Motor neuron (in vitro differentiated cells): ENCODE results near the gene PC. TPM values are rescaled to one million over a fixed set of nuclear protein-coding genes. Genes with fewer than 3 reads are reported as not detected.
A peak's percentile ranks its signal among the peaks of the same experiment; 100 is the strongest.

ENCODE experiments used
- ATAC-seq, 8 experiments: fragments of 200-7000 bp; cut with Tn5 transposase; replicated peaks in 6 of 8; 2 replicates each; pipeline ENCODE4 v1.8.0; 2021; ENCODE audit warnings: mild to moderate bottlenecking in 8 of 8, moderate library complexity in 8 of 8
- H3K27ac ChIP-seq, 2 donors: fragments of 250-450 bp; sonication (Bioruptor Pico); 2 replicates each; pipeline ENCODE4 v1.9.0; 2021; ENCODE audit warnings: antibody characterized with exemption in 2 of 2, mild to moderate bottlenecking in 2 of 2, moderate library complexity in 1 of 2
- H3K4me1 ChIP-seq, 2 donors: fragments of 250-450 bp; sonication (Bioruptor Pico); replicated peaks in 1 of 2; 2 replicates each; pipeline ENCODE4 v1.6.1; 2021; ENCODE audit warnings: antibody characterized with exemption in 2 of 2, mild to moderate bottlenecking in 2 of 2, moderate library complexity in 1 of 2
- H3K4me3 ChIP-seq, 5 donors: fragments of 250-450 bp; sonication (Bioruptor Pico); 2 replicates each; pipeline ENCODE4 v1.9.0; 2021; ENCODE audit warnings: antibody characterized with exemption in 5 of 5, mild to moderate bottlenecking in 5 of 5, moderate library complexity in 4 of 5
- WGBS, 10 experiments: fragments of 450-650 bp; shearing (Covaris generic); methylation state at CpG; one replicate each; pipeline ENCODE4 v1.0.0; 2022; 5-methylcytosine and 5-hydroxymethylcytosine counted together
- in situ Hi-C, 9 experiments: fragments of 400-800 bp; cut with MboI; loops; one replicate each; pipeline ENCODE4 v1.15.0; 2021; ENCODE audit warnings: low sequenced_read_pairs in 9 of 9, low pct_unique_long_range_greater_than_20kb in 2 of 9; ENCODE audit not compliant: unreplicated experiment in 9 of 9
- total RNA-seq, 8 experiments: library from RNA; unstranded; fragments of 300-600 nt; gene quantifications; 2 replicates each; pipeline versions ENCODE4 v1.2.3 to v1.2.4, GENCODE V29; 2022

The PC gene
- total RNA-seq, 8 experiments from 2014 or later = 8.7 to 31.9 (median 20.0) TPM

DNA sequence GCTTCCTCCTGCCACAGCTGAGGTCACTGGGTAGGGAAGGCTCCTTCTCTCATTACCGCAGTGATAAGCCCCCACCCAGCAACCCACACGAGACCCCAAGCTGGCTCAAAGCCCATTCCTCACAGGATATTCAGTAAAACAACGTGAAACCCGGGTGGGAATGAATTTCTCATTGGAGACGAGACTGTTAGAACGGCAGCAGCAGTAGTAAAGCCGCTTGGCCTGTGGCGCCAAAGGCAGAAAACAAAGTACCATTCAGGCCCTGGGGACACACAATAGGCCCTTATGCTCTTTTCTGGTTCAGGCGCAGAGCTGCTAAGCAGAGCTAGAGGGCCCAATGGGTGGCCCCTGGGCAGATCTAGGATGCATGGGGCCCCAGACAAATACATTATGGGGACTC is 45.3 kb downstream of the PC start:
- 31 to 60% (median 38%) methylated on average over 1 to 8 of the region's 9 CpGs; no CpG with 5 or more reads in 5 of the 10 experiments for whole genome bisulfite sequencing, 10 experiments
- peak overlapping the region in 1 of 2 donors; percentile 9 for H3K27ac ChIP-seq
- ATAC-seq = peak in 5 of 8 experiments; percentile 43 to 75 (median 69)
- no peak overlapping the region for H3K4me3 ChIP-seq
- in situ Hi-C loops = no loop called here
- H3K4me1 ChIP-seq = peaks cover 10 to 26% of the 10 kb centered on the region in 2 donors

DNA sequence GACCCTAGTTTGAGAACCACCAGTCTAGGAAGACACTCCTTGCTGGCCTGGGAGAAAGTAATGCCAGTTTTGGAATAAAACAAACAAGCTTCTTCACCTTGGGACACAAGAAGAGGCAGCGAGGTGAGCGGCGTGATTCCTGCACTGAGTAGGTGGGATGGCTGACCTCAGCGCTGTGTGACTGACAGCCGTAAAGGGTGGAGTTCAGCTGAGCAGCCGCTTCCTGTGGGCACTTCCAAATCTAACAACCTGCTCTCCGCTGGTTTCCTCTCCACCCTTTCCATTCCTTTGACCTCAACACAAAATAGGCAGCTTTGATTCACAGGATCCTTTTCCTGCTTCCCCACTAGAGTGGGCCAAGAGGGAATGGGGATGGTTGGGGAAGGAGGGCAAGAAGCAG is 45.8 kb downstream of the PC start:
- H3K4me3 ChIP-seq = no peak overlapping the region
- peaks cover 10 to 30% of the 10 kb centered on the region in 2 donors for H3K4me1 ChIP-seq
- in situ Hi-C loops = no loop called here
- H3K27ac ChIP-seq = peak overlapping the region in 1 of 2 donors; percentile 9
- WGBS, 10 experiments = 79 to 96% (median 86%) methylated on average over 3 to 7 of the region's 7 CpGs; no CpG with 5 or more reads in 4 of the 10 experiments
- ATAC-seq = no peak

DNA sequence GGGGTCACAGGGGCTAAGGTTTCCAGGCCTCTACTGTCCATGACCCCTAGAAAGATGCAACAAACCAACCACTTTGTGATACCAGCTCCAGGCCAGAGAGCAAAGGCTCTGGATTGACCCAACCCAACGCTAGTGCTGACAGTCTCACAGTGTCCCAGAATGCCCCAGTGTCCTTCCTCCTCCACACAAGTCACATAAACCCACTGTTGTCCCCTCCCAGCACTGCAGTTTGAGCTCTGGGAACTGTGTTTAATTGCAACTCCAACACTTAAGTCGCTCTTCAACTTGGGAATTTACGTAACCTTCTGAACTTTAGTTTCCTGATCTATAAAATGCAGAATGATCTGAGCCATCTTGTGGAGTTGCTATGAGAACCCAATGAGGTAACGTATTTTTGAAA is 47.5 kb downstream of the PC start:
- in situ Hi-C loops = no loop called here
- Histone ChIP-seq H3K4me3 (no peak overlapping the region), H3K4me1 (peaks cover 10 to 27% of the 10 kb centered on the region in 2 donors), H3K27ac (no peak overlapping the region)
- ATAC-seq = no peak
- WGBS, 10 experiments = 80 to 100% (median 94%) methylated on average over 1 to 4 of the region's 4 CpGs; no CpG with 5 or more reads in 2 of the 10 experiments

DNA sequence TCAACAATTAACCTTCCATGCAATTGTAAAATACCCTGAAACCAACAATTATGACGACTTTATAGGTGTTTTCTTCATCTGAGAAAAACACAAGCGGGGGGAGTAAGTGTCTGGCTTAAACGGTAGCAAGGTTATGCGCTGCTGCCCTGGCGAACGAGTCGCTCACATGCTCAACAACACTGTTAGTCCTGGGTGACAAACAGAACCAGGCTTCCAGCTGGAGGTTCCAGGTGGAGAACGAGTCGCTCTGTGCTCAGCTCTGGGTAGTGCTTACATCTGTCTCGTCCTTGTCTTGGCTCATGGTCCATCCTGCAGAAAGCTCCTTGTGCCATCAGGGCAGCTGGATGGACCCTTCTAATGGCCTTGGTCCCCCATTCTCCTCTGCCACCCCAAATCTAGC is 48.2 kb downstream of the PC start:
- WGBS, 10 experiments = 81 to 100% (median 93%) methylated on average over 1 to 8 of the region's 10 CpGs; no CpG with 5 or more reads in 2 of the 10 experiments
- ATAC-seq = no peak
- no peak overlapping the region for H3K27ac ChIP-seq

DNA sequence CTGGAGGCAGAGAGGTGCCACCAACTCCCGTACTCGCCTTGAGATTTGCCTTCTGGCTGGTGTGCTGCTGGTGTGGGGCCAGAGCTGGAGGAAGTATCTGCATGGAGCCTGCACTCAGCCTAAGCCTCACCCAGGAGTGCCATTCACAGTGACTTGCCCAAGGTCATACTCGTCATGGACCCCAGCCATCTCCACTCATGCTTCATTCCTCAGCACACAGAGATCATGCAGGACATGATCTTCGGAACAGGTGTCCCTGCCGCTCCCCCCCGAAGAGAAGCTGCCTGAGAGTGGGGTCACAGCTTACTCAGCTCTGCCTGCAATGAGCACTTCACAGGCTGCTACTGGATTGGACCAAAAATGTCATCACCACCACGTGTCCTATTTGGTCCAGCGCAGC is 49.0 kb downstream of the PC start:
- ATAC-seq = no peak
- no peak overlapping the region for H3K27ac ChIP-seq
- no peak overlapping the region for H3K4me3 ChIP-seq
- in situ Hi-C loops = no loop called here
- 78 to 100% (median 100%) methylated on average over 2 to 5 of the region's 8 CpGs; no CpG with 5 or more reads in 5 of the 10 experiments for WGBS, 10 experiments
- H3K4me1 ChIP-seq = peaks cover 10 to 26% of the 10 kb centered on the region in 2 donors

More for the DNA sequence above, 48.2 kb downstream of the PC start:
- H3K4me3 ChIP-seq = no peak overlapping the region
- H3K4me1 ChIP-seq = peaks cover 10 to 26% of the 10 kb centered on the region in 2 donors
- in situ Hi-C loops = no loop called here

DNA sequence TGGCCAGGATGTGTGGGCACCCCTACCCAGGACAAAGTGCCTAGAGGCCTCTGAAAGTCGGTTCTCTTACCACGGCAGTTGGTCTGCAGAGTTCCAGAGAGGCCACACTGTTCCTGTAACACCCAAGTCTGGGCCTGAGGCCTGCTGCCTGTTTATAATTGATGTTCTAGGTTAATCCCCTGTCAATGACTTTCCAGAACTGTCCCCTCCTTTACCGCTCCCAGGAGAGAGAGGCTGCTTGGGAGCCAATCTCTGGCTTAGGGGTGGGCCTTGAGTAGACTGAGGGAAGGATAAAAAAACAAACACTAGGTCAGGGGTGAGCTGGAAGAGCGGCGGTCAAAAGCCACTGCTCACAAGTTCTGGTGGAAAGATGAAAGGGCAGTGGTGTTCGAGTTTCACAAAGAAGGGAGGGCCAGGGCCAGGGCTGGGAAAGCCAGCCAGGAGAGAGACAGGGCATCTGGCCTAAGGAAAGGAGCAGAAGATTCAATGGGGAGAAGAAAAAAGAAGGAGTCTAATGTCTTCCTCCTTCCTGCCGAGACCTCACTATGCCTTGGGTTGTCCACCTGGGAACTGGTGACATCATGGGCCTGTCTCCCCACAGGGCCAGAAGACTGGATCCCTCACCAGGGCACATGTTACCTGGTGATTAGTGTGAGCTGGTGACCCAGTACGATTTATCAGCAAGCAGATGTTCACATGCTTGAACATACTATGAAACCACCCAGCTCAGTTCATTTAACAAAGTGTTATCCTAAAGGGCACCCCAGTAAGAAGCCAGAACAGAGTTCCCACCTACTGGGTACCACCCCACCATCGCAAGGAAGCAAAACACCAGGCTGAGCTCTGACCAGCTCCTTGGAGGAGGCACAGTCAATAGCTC is 50.2 kb downstream of the PC start:
- peak in 3 of 8 experiments; percentile 24 to 36 (median 26) for ATAC-seq
- in situ Hi-C loops = no loop called here
- WGBS, 10 experiments = 50 to 100% (median 70%) methylated on average over 1 to 7 of the region's 9 CpGs; no CpG with 5 or more reads in 2 of the 10 experiments
- no peak overlapping the region for H3K27ac ChIP-seq
- H3K4me3 ChIP-seq = no peak overlapping the region
- peaks cover 8 to 19% of the 10 kb centered on the region in 2 donors for H3K4me1 ChIP-seq

DNA sequence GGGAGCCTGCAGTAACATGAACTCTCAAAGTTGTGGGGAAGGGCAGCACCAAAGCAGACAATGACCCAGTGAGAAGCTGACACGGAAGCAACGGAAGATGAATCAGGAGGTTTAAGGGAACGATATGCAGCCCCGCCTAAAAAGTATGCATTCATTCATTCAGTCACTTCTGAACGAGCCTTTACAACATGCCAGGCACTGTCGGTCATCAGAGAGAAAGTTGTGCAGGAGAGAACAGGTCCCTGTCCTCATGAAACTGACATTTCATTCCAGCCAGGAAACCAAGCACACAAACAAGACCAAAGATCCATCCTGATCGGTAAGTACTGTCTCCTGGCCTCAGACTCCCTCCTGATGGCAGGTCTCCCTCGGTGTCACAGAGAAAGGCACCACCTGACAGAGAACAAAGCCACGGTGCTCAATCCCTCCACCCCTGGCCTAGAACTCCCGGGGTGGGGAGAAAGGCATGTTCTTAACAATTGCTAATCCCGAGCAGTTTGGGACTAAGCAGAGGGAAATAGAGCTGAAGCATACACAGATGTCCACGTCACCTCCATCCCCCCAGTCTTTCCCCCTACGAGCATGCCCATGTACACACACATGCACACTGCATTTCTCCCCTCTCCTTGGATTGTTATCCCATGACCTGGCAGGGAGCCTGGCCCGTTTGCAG is 52.0 kb downstream of the PC start:
- peaks cover 3 to 9% of the 10 kb centered on the region in 2 donors for H3K4me1 ChIP-seq
- peak in 5 of 8 experiments; percentile 18 to 94 (median 93) for ATAC-seq
- no peak overlapping the region for H3K4me3 ChIP-seq
- WGBS, 10 experiments = 0 to 67% (median 20%) methylated on average over 1 to 10 of the region's 14 CpGs; no CpG with 5 or more reads in 1 of the 10 experiments
- H3K27ac ChIP-seq = no peak overlapping the region
- in situ Hi-C loops = no loop called here

DNA sequence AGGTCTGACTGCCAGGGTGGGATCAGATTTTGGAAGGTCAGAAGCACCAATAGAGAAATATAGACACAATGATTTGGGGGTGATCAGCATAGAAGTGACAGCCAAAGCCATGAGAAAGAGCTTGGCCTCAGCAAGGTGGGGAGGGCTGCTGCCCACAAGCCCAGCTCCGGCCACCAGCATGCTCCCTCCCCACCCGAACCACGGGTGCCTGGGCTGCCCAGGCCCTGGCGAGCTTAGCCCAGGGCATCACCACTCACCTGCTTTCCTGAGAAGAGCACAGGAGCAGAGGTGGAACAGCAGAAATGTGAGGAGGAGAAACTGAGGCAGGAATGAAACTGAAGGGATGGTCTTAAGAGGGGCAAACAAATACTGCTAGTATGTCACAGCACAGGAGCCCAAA is 52.6 kb downstream of the PC start:
- Histone ChIP-seq H3K4me3 (no peak overlapping the region), H3K4me1 (peaks cover 3 to 9% of the 10 kb centered on the region in 2 donors), H3K27ac (no peak overlapping the region)
- WGBS, 10 experiments = 38 to 83% (median 80%) methylated on average over 1 to 4 of the region's 4 CpGs; no CpG with 5 or more reads in 7 of the 10 experiments
- in situ Hi-C loops = no loop called here
- no peak for ATAC-seq

DNA sequence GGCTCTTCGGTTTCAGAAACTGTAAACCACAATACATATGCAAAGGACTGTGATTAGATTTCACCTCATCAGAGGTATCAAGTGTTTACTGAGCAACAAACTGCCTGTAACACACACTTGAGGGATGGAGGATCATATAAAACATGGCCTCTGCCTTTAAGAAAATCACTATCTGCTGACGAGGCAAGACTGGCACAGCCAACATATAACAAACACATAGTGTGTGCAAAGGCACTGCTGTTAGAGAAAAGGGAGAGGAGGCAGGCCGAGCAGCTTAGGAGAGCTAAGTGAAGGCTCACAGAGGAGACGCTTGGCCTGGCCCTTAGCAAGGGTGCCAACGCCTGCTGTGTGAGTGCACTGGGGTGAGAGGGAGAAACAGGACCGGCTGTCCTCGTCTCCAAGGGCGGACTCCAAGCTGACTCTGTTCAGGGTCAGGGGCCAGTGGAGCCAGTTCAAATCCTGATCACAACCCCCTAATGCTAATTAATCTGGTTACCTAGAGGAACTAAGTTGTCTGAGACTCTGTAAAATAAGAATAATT is 53.1 kb downstream of the PC start:
- WGBS, 10 experiments = 77 to 90% (median 80%) methylated on average over 1 to 8 of the region's 8 CpGs; no CpG with 5 or more reads in 3 of the 10 experiments
- ATAC-seq = peak in 1 of 8 experiments; percentile 7
- Histone ChIP-seq H3K4me3 (no peak overlapping the region), H3K27ac (no peak overlapping the region), H3K4me1 (peaks cover 3 to 9% of the 10 kb centered on the region in 2 donors)
- in situ Hi-C loops = no loop called here

DNA sequence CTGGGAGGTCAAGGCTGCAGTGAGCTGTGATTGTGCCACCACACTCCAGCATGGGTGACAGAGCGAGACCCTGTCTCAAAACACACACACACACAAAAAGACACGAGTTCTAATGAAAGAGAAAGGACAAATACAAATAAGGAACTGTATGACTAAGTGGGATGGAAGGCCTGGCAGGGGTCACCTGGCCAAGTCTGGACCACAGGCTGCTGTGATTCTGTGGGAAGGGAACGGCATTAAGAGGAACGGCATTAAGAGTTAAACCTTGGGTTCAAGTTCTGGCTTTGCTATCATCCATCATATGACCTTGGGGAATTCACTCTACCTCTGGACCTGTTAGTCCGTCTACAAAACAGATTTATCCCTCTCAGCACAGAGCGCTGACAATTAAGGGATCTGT is 53.6 kb downstream of the PC start:
- in situ Hi-C loops = no loop called here
- Histone ChIP-seq H3K4me1 (peaks cover 3 to 9% of the 10 kb centered on the region in 2 donors), H3K27ac (no peak overlapping the region), H3K4me3 (no peak overlapping the region)
- 80 to 100% (median 88%) methylated on average over 2 to 6 of the region's 6 CpGs; no CpG with 5 or more reads in 2 of the 10 experiments for WGBS, 10 experiments
- no peak for ATAC-seq

DNA sequence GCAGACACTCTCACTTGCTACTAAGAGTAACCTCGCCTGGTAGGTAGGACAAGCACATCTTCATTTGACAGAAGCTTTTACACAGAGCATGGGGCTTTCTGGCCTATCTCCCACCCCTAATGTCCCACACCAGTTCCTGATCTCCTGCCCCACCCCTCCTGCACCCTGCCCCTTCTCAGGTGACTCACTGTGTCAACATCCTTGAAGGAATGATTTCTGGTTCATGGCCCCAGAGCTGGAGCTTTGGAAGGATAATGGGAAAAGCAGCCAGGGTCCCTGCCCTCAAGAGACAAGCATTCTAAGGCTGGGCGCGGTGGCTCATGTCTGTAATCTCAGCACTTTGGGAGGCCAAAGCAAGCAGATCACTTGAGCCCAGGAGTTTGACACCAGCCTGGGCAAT is 54.1 kb downstream of the PC start:
- no peak for ATAC-seq
- WGBS, 10 experiments = 75 to 100% (median 91%) methylated on average over 1 to 2 of the region's 3 CpGs; no CpG with 5 or more reads in 5 of the 10 experiments
- Histone ChIP-seq H3K4me1 (peaks cover 3 to 9% of the 10 kb centered on the region in 2 donors), H3K27ac (no peak overlapping the region), H3K4me3 (no peak overlapping the region)
- in situ Hi-C loops = no loop called here

DNA sequence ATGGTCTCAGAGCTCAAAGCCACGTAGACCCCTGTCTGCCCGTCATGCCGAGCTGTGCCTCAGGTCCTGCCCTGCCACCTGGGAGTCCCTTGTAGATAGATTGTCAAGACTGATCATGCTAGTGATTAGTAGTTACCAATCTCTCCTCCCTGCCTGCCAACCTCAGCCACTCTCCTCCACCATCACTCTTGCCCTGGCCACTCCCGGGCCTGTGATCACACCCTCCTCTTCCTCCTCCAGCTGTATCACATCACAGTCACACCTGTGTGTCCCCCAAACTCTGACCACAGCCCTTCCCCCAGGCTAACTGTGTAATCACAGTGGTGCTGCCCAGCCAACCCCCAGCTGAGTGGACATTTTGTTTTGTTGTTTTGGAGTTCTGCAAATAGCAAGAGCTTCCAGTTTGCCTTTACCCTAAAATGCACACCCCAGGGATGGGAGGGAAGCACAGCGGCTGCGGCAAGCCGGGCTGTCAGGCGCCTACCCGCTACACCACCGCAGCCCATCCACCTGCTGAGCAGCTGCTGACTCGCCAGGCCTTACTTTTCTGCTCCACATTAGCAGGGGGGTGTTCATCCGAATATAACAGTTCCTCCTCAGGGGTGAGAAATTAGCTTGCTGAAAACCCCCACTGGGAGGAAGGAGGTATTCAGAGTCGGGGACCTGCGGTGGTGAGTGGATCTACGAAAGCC is 55.6 kb downstream of the PC start:
- in situ Hi-C loops = no loop called here
- 0 to 100% (median 67%) methylated on average over 1 to 8 of the region's 15 CpGs; no CpG with 5 or more reads in 1 of the 10 experiments for WGBS, 10 experiments
- Histone ChIP-seq H3K4me1 (peaks cover 0 to 2% of the 10 kb centered on the region in 2 donors), H3K27ac (no peak overlapping the region), H3K4me3 (no peak overlapping the region)
- no peak for ATAC-seq
